CD8-positive, alpha-beta memory T cell (primary cell): Measurements from ENCODE around the gene ATG10. TPM values are rescaled to one million over a fixed set of nuclear protein-coding genes. Genes with fewer than 3 reads are reported as not detected.
A peak's percentile ranks its signal among the peaks of the same experiment; 100 is the strongest.

Experiments
- CTCF ChIA-PET: fragments of 350-600 bp; sonication (Branson Sonifier 250); formaldehyde crosslinking; loops from one replicate; lab custom pipeline; 2021; ENCODE audit warnings: antibody characterized with exemption; lab: Charles Lee
- POLR2A ChIA-PET: fragments of 350-600 bp; sonication (Branson Sonifier 250); formaldehyde crosslinking; loops from one replicate; lab custom pipeline; 2021; ENCODE audit warnings: antibody characterized with exemption; lab: Charles Lee
- DNase-seq, 5 donors: peaks; one replicate each; pipeline versions ENCODE4 v3.0.0 to v3.0.0-alpha.2; 2020 to 2022; ENCODE audit warnings: mixed read lengths in 1 of 5
- H3K27ac ChIP-seq: one replicate; pipeline ENCODE4 v1.7.0; 2013; ENCODE audit warnings: low read depth, mild to moderate bottlenecking, low read length, moderate library complexity
- H3K27me3 ChIP-seq: 2 replicates; pipeline ENCODE4 v1.7.0; 2013; ENCODE audit warnings: low read length, mild to moderate bottlenecking; ENCODE audit not compliant: insufficient read depth, poor library complexity, severe bottlenecking
- H3K36me3 ChIP-seq: 2 replicates; pipeline ENCODE4 v1.7.0; 2013; ENCODE audit warnings: mild to moderate bottlenecking, low read length, moderate library complexity; ENCODE audit not compliant: insufficient read depth
- H3K4me1 ChIP-seq: 2 replicates; pipeline ENCODE4 v1.7.0; 2013; ENCODE audit warnings: mild to moderate bottlenecking, low read length, moderate library complexity; ENCODE audit not compliant: insufficient read depth
- H3K4me3 ChIP-seq: 2 replicates; pipeline ENCODE4 v1.7.0; 2013; ENCODE audit warnings: mild to moderate bottlenecking, low read length
- H3K9me3 ChIP-seq: 2 replicates; pipeline ENCODE4 v1.7.0; 2013; ENCODE audit warnings: mild to moderate bottlenecking, low read length
- H3K27ac Mint-ChIP-seq, 8 donors: one replicate each; pipeline ENCODE4 v1.8.0; 2020 to 2021; ENCODE audit warnings: mixed read lengths in 8 of 8, mild to moderate bottlenecking in 6 of 8, inconsistent platforms in 3 of 8, moderate library complexity in 3 of 8
- H3K27me3 Mint-ChIP-seq, 2 donors: one replicate each; pipeline ENCODE4 v1.8.0; 2020 to 2021; ENCODE audit warnings: mixed read lengths in 2 of 2, mild to moderate bottlenecking in 1 of 2, moderate library complexity in 1 of 2
- H3K36me3 Mint-ChIP-seq, 3 donors: one replicate each; pipeline ENCODE4 v1.8.0; 2020 to 2021; ENCODE audit warnings: mixed read lengths in 3 of 3, inconsistent platforms in 1 of 3, mild to moderate bottlenecking in 1 of 3
- H3K4me1 Mint-ChIP-seq, 3 donors: one replicate each; pipeline ENCODE4 v1.8.0; 2020 to 2021; ENCODE audit warnings: mixed read lengths in 3 of 3, inconsistent platforms in 1 of 3, mild to moderate bottlenecking in 1 of 3
- H3K4me3 Mint-ChIP-seq, 7 donors: one replicate each; pipeline ENCODE4 v1.8.0; 2020 to 2021; ENCODE audit warnings: mixed read lengths in 7 of 7, mild to moderate bottlenecking in 6 of 7, moderate library complexity in 4 of 7, inconsistent platforms in 2 of 7
- H3K9me3 Mint-ChIP-seq, 5 donors: one replicate each; pipeline ENCODE4 v1.8.0; 2020 to 2022; ENCODE audit warnings: mixed read lengths in 5 of 5, mild to moderate bottlenecking in 3 of 5, moderate library complexity in 2 of 5, inconsistent platforms in 1 of 5
- polyA plus RNA-seq: library from polyadenylated mRNA; unstranded; fragments of 300-500 nt; fragmentation: Illumina TruSeq; gene quantifications from one replicate; pipeline ENCODE4 v1.2.3, GENCODE V29; 2021
- total RNA-seq, 2 experiments: library from RNA; stranded (reverse); gene quantifications; one replicate each; pipeline ENCODE4 v1.2.3, GENCODE V29; 2021

Gene ATG10
- total and polyA plus RNA-seq, 3 experiments from 2014 or later = 8.3 to 10.3 (median 8.8) TPM

- H3K4me3 ChIP-seq = no peak overlapping the region
- H3K4me1 Mint-ChIP-seq = no peaks in the 10 kb centered on the region
- no peak overlapping the region for H3K27ac Mint-ChIP-seq
- no peaks in the 10 kb centered on the region for H3K9me3 Mint-ChIP-seq
- POLR2A ChIA-PET = no interaction called here
- DNase-seq = no peak
- no peaks in the 10 kb centered on the region for H3K9me3 ChIP-seq
- H3K36me3 Mint-ChIP-seq = peaks cover 0 to 2% (median 0%) of the 10 kb centered on the region in 3 donors
- H3K27me3 Mint-ChIP-seq = no peaks in the 10 kb centered on the region
- no peak overlapping the region for H3K27ac ChIP-seq
- H3K4me3 Mint-ChIP-seq = no peak overlapping the region
- H3K4me1 ChIP-seq = no peaks in the 10 kb centered on the region
- no peaks in the 10 kb centered on the region for H3K27me3 ChIP-seq
- H3K36me3 ChIP-seq = no peaks in the 10 kb centered on the region
- CTCF ChIA-PET = no interaction called here
Measured at GRCh38 chr5:82208371-82208770, 236.5 kb downstream of the ATG10 start.

- no peaks in the 10 kb centered on the region for H3K36me3 ChIP-seq
- no peak for DNase-seq
- ChIA-PET POLR2A (no interaction called here), CTCF (no interaction called here)
- no peaks in the 10 kb centered on the region for H3K9me3 Mint-ChIP-seq
- H3K4me3 Mint-ChIP-seq = no peak overlapping the region
- no peak overlapping the region for H3K27ac ChIP-seq
- H3K4me1 ChIP-seq = no peaks in the 10 kb centered on the region
- H3K4me3 ChIP-seq = no peak overlapping the region
- no peak overlapping the region for H3K27ac Mint-ChIP-seq
- H3K4me1 Mint-ChIP-seq = no peaks in the 10 kb centered on the region
- H3K27me3 Mint-ChIP-seq = no peaks in the 10 kb centered on the region
- no peaks in the 10 kb centered on the region for H3K9me3 ChIP-seq
- no peaks in the 10 kb centered on the region for H3K36me3 Mint-ChIP-seq
- H3K27me3 ChIP-seq = no peaks in the 10 kb centered on the region
Measured at GRCh38 chr5:82211855-82212572, 240.2 kb downstream of the ATG10 start.

DNA sequence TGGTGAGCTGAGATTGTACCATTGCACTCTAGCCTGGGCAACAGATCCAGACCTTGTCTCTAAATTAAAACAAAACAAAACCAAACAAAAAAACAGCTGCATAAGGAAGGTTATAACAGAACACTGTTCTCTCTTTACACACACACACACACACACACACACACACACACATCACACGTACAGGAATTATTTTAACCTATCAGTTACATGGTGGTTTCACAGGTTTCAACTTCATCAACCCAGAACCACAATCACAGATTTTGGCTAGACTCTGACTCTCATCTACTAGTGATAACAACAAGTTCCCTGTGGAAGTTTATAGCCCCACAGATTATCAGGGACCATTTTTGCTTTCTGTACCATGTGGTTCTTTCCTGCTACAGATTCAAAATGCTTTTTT is 246.1 kb downstream of the ATG10 start:
- Mint-ChIP-seq H3K27me3 (no peaks in the 10 kb centered on the region), H3K9me3 (no peaks in the 10 kb centered on the region), H3K36me3 (peaks cover 0 to 5% (median 0%) of the 10 kb centered on the region in 3 donors), H3K4me3 (peak overlapping the region in 1 of 7 donors; percentile 21), H3K4me1 (peaks cover 8 to 12% (median 11%) of the 10 kb centered on the region in 3 donors), H3K27ac (peak overlapping the region in 4 of 8 donors; percentile 2 to 68 (median 54))
- CTCF ChIA-PET = interaction anchor here (1.8 kb wide), 1 partner anchor 8 kb away, joined by 4 read pairs; no protein-coding TSS in a partner anchor
- no peak overlapping the region for H3K4me3 ChIP-seq
- H3K27ac ChIP-seq = no peak overlapping the region
- no peaks in the 10 kb centered on the region for H3K9me3 ChIP-seq
- no peaks in the 10 kb centered on the region for H3K36me3 ChIP-seq
- no peaks in the 10 kb centered on the region for H3K27me3 ChIP-seq
- POLR2A ChIA-PET = no interaction called here
- DNase-seq = peak in 1 of 5 donors; percentile 16
- no peaks in the 10 kb centered on the region for H3K4me1 ChIP-seq

DNA sequence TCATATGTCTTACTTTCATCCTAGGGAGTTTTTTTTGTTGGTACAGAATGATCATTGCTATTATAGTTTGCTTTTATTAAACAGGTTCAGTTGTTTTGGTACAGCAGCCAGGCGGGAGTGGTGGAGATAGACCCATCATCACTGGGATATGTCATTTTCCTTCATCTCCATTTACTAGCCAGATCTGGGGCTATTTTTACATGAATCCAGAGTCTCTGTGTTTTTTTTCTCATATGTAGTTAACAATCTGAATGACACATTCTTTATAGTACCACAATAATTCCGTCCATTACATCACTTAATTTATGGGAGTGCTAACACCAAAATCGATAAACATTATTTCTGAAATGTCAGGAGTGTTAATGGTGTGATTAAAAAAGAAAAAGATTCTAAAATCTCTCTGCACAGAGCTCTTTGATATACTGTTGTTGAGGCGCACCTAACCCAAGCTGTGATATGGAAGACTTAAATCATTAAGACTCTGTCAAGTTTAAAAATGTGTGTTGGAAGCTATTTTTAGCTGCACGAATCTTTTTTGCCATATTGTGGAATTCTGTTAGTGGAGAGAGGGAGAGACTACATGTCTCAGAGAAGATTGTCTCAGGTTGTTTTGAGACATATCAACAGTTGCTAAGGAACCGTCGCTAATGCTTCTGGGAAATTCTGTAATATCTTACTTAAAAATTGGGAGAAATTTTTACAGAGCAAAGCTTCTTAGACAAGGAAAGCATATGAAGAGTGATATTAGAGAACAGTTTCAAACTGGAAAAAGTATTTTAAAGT is 246.7 kb downstream of the ATG10 start:
- DNase-seq = no peak
- Mint-ChIP-seq H3K27me3 (no peaks in the 10 kb centered on the region), H3K27ac (peak overlapping the region in 1 of 8 donors; percentile 51), H3K36me3 (peaks cover 0 to 5% (median 0%) of the 10 kb centered on the region in 3 donors), H3K4me3 (no peak overlapping the region), H3K4me1 (peaks cover 8 to 13% (median 11%) of the 10 kb centered on the region in 3 donors), H3K9me3 (no peaks in the 10 kb centered on the region)
- H3K27ac ChIP-seq = no peak overlapping the region
- H3K36me3 ChIP-seq = no peaks in the 10 kb centered on the region
- no peak overlapping the region for H3K4me3 ChIP-seq
- no peaks in the 10 kb centered on the region for H3K9me3 ChIP-seq
- no peaks in the 10 kb centered on the region for H3K4me1 ChIP-seq
- POLR2A ChIA-PET = interaction anchor here (0.6 kb wide), 1 partner anchor 468 kb away, joined by 3 read pairs; no protein-coding TSS in a partner anchor
- H3K27me3 ChIP-seq = no peaks in the 10 kb centered on the region
- CTCF ChIA-PET = no interaction called here

DNA sequence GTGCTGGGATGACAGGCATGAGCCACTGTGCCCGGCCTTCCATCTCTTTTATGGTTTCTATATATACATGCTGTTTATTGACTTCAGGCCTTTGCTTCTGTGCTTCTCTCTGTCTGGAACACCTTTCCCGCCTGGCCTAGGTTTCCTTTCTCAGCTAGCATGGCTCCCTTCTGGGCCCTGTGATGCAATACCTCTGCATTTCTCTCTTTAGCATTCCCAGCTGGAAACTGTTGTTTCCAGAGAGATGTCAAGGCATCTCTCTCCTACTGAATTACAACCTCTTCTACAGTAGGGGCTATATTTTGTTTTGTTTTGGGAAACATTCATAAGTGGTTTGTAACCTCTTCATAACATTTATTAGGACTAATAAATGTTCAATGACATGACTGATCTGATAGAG is 249.2 kb downstream of the ATG10 start:
- Mint-ChIP-seq H3K4me3 (no peak overlapping the region), H3K4me1 (peaks cover 12 to 15% (median 13%) of the 10 kb centered on the region in 3 donors), H3K9me3 (no peaks in the 10 kb centered on the region), H3K27me3 (no peaks in the 10 kb centered on the region), H3K27ac (peak overlapping the region in 1 of 8 donors; percentile 34), H3K36me3 (peaks cover 0 to 5% (median 0%) of the 10 kb centered on the region in 3 donors)
- POLR2A ChIA-PET = no interaction called here
- DNase-seq = no peak
- no peaks in the 10 kb centered on the region for H3K9me3 ChIP-seq
- H3K36me3 ChIP-seq = no peaks in the 10 kb centered on the region
- no peaks in the 10 kb centered on the region for H3K27me3 ChIP-seq
- no peak overlapping the region for H3K4me3 ChIP-seq
- CTCF ChIA-PET = no interaction called here
- no peaks in the 10 kb centered on the region for H3K4me1 ChIP-seq
- H3K27ac ChIP-seq = no peak overlapping the region

GRCh38 chr5:82222597-82223574 is 251.1 kb downstream of the ATG10 start:
- H3K4me3 ChIP-seq = no peak overlapping the region
- no peaks in the 10 kb centered on the region for H3K9me3 ChIP-seq
- no peaks in the 10 kb centered on the region for H3K27me3 Mint-ChIP-seq
- no peak overlapping the region for H3K27ac ChIP-seq
- peak overlapping the region in 1 of 8 donors; percentile 34 for H3K27ac Mint-ChIP-seq
- H3K36me3 ChIP-seq = no peaks in the 10 kb centered on the region
- POLR2A ChIA-PET = no interaction called here
- peaks cover 8 to 10% (median 9%) of the 10 kb centered on the region in 3 donors for H3K4me1 Mint-ChIP-seq
- no peaks in the 10 kb centered on the region for H3K27me3 ChIP-seq
- H3K4me1 ChIP-seq = no peaks in the 10 kb centered on the region
- no peaks in the 10 kb centered on the region for H3K9me3 Mint-ChIP-seq
- H3K4me3 Mint-ChIP-seq = no peak overlapping the region
- CTCF ChIA-PET = no interaction called here
- peaks cover 0 to 5% (median 0%) of the 10 kb centered on the region in 3 donors for H3K36me3 Mint-ChIP-seq
- DNase-seq = no peak

DNA sequence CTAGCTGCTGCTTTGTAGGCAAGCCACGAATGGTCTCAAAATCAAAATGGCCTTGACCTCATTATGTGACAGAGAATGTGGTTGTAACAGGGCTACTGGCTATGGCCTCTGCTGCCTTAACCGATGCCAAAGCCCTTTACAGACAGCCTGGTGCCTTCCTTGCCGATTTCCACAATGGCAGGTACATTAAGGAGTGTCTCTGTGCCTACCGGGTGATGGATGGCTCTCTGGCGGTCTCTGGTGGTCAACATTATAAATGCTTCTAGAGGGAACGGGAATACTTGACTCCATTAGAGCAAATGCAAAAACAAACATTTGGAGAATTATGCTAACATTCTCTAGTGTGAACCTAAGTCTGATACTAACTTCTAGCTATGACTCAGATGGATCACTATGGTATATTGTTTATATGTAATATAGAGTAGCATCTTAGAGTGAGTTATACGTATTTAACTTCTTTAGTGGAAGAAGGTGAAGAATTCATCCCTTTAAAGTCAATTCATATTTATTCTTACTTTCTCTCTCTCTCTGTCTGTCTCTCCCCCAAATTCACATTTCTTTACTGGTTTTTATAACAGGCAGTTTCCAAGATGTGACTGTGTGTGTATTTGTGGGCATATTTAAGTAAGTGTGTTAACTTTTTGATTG is 253.8 kb downstream of the ATG10 start:
- H3K4me3 Mint-ChIP-seq = no peak overlapping the region
- POLR2A ChIA-PET = no interaction called here
- Histone ChIP-seq H3K27me3 (no peaks in the 10 kb centered on the region), H3K9me3 (no peaks in the 10 kb centered on the region), H3K27ac (no peak overlapping the region), H3K4me3 (no peak overlapping the region), H3K36me3 (no peaks in the 10 kb centered on the region), H3K4me1 (no peaks in the 10 kb centered on the region)
- H3K27ac Mint-ChIP-seq = peak overlapping the region in 1 of 8 donors; percentile 77
- H3K27me3 Mint-ChIP-seq = no peaks in the 10 kb centered on the region
- peaks cover 3 to 4% (median 4%) of the 10 kb centered on the region in 3 donors for H3K4me1 Mint-ChIP-seq
- H3K36me3 Mint-ChIP-seq = peaks cover 0 to 3% (median 0%) of the 10 kb centered on the region in 3 donors
- CTCF ChIA-PET = interaction anchor here (0.6 to 2.7 kb wide), 15 partner anchors 9 to 1213 kb away, joined by 3 to 20 read pairs (median 3); no protein-coding TSS in a partner anchor
- peak; percentile 34 to 68 (median 50) for DNase-seq
- H3K9me3 Mint-ChIP-seq = no peaks in the 10 kb centered on the region
